OCI-LY1 (cell line): ENCODE measurements around the gene PHF14.

Source experiments
- H2AFZ ChIP-seq: fragments of 200-600 bp; sonication (generic), shearing (Covaris generic); 2 replicates; pipeline ENCODE4 v1.6.0; 2014; ENCODE audit warnings: antibody characterized with exemption, mild to moderate bottlenecking, low read length
- H3F3A ChIP-seq: fragments of 200-600 bp; sonication (generic), shearing (Covaris generic); 2 replicates; pipeline ENCODE4 v1.6.0; 2014; ENCODE audit warnings: mild to moderate bottlenecking, antibody characterized with exemption, low read length, moderate library complexity; ENCODE audit not compliant: insufficient read depth
- H3K27ac ChIP-seq: fragments of 200-600 bp; sonication (generic); 2 replicates; pipeline ENCODE4 v1.5.1; 2014; ENCODE audit warnings: low read length, mixed run types, mild to moderate bottlenecking, low read depth; ENCODE audit not compliant: poor library complexity, severe bottlenecking
- H3K27me3 ChIP-seq: fragments of 200-600 bp; sonication (generic); 2 replicates; pipeline ENCODE4 v1.6.0; 2014; ENCODE audit warnings: antibody characterized with exemption, mild to moderate bottlenecking, low read length, moderate library complexity; ENCODE audit not compliant: insufficient read depth
- H3K36me3 ChIP-seq: fragments of 200-600 bp; sonication (generic); 2 replicates; pipeline ENCODE4 v1.6.1; 2014; ENCODE audit warnings: mild to moderate bottlenecking, antibody characterized with exemption, low read length, moderate library complexity, mixed read lengths; ENCODE audit not compliant: insufficient read depth
- H3K4me1 ChIP-seq: fragments of 200-600 bp; sonication (generic); 2 replicates; pipeline ENCODE4 v1.5.1; 2014; ENCODE audit warnings: mild to moderate bottlenecking, low read length, moderate library complexity; ENCODE audit not compliant: insufficient read depth, severe bottlenecking
- H3K4me2 ChIP-seq: fragments of 200-600 bp; sonication (generic), shearing (Covaris generic); 2 replicates; pipeline ENCODE4 v1.6.1; 2014; ENCODE audit warnings: low read length
- H3K4me3 ChIP-seq: fragments of 200-600 bp; sonication (generic); 2 replicates; pipeline ENCODE4 v1.5.1; 2014; ENCODE audit warnings: low read length, low read depth, mild to moderate bottlenecking, mixed read lengths; ENCODE audit not compliant: poor library complexity, severe bottlenecking
- H3K79me2 ChIP-seq: fragments of 200-600 bp; shearing (Covaris generic); 2 replicates; pipeline ENCODE4 v1.6.1; 2016; ENCODE audit warnings: mixed run types, low read length, mixed read lengths; ENCODE audit not compliant: insufficient read depth
- H3K9ac ChIP-seq: fragments of 200-600 bp; sonication (generic), shearing (Covaris generic); 2 replicates; pipeline ENCODE4 v1.6.1; 2014; ENCODE audit warnings: mild to moderate bottlenecking, low read length, mixed read lengths
- H3K9me2 ChIP-seq: fragments of 200-600 bp; sonication (generic), shearing (Covaris generic); 2 replicates; pipeline ENCODE4 v1.6.1; 2014; ENCODE audit warnings: low read depth, mild to moderate bottlenecking, low read length, mixed read lengths
- H3K9me3 ChIP-seq: fragments of 200-600 bp; shearing (Covaris generic); 2 replicates; pipeline ENCODE4 v1.6.1; 2014; ENCODE audit warnings: low read length, mixed read lengths
- H4K20me1 ChIP-seq: fragments of 200-600 bp; sonication (generic), shearing (Covaris generic); 2 replicates; pipeline ENCODE4 v1.6.0; 2016; ENCODE audit warnings: mild to moderate bottlenecking, low read length; ENCODE audit not compliant: insufficient read depth
- CTCF ChIP-seq: fragments of 200-600 bp; sonication (generic), shearing (Covaris generic); IDR thresholded peaks from 2 replicates; pipeline ENCODE4 v1.5.1; 2017; ENCODE audit warnings: mild to moderate bottlenecking, antibody characterized with exemption, low read length, moderate library complexity, mixed read lengths
- EZH2 ChIP-seq: fragments of 200-600 bp; sonication (generic), shearing (Covaris generic); IDR thresholded peaks from 2 replicates; pipeline ENCODE4 v1.8.0; 2017; ENCODE audit warnings: borderline replicate concordance, mixed run types, mild to moderate bottlenecking, antibody characterized with exemption, low read length, moderate library complexity, mixed read lengths

PHF14 gene

GRCh38 chr7:11193131-11193867 is 219.6 kb downstream of the PHF14 start:
- Histone ChIP-seq H3K79me2 (no peaks in the 10 kb centered on the region), H2AFZ (no peak overlapping the region), H3K4me1 (no peaks in the 10 kb centered on the region), H3F3A (no peaks in the 10 kb centered on the region), H3K9me3 (no peaks in the 10 kb centered on the region), H3K4me2 (no peak overlapping the region), H3K36me3 (no peaks in the 10 kb centered on the region), H3K9me2 (no peaks in the 10 kb centered on the region), H3K27ac (no peak overlapping the region), H3K27me3 (no peaks in the 10 kb centered on the region), H3K9ac (no peak overlapping the region), H4K20me1 (no peaks in the 10 kb centered on the region), H3K4me3 (no peak overlapping the region)
- TF ChIP-seq EZH2 (no peak), CTCF (no peak)

GRCh38 chr7:11193888-11194287 is 220.2 kb downstream of the PHF14 start:
- H3K4me3 ChIP-seq = no peak overlapping the region
- no peak overlapping the region for H3K27ac ChIP-seq
- H3K9me2 ChIP-seq = no peaks in the 10 kb centered on the region
- TF ChIP-seq CTCF (no peak), EZH2 (no peak)
- no peaks in the 10 kb centered on the region for H3K9me3 ChIP-seq
- no peaks in the 10 kb centered on the region for H3K27me3 ChIP-seq
- H2AFZ ChIP-seq = no peak overlapping the region
- no peaks in the 10 kb centered on the region for H4K20me1 ChIP-seq
- H3K4me1 ChIP-seq = no peaks in the 10 kb centered on the region
- no peaks in the 10 kb centered on the region for H3K79me2 ChIP-seq
- H3F3A ChIP-seq = no peaks in the 10 kb centered on the region
- H3K9ac ChIP-seq = no peak overlapping the region
- no peak overlapping the region for H3K4me2 ChIP-seq
- H3K36me3 ChIP-seq = no peaks in the 10 kb centered on the region

- Histone ChIP-seq H3K27ac (no peak overlapping the region), H3K27me3 (no peaks in the 10 kb centered on the region), H3F3A (no peaks in the 10 kb centered on the region), H3K9me3 (no peaks in the 10 kb centered on the region), H3K9me2 (no peaks in the 10 kb centered on the region), H3K4me1 (no peaks in the 10 kb centered on the region), H3K4me3 (no peak overlapping the region), H4K20me1 (no peaks in the 10 kb centered on the region), H3K79me2 (no peaks in the 10 kb centered on the region), H3K36me3 (no peaks in the 10 kb centered on the region), H2AFZ (no peak overlapping the region), H3K9ac (no peak overlapping the region), H3K4me2 (no peak overlapping the region)
- TF ChIP-seq CTCF (no peak), EZH2 (no peak)
Observed at GRCh38 chr7:11194492-11194891, 220.8 kb downstream of the PHF14 start.
